HUES64 (cell line): ENCODE results near the gene LSM5.
"Not testable (repeated sequence)": the region's sequence is repeated elsewhere in the genome, so short reads cannot be mapped to it uniquely, and the experiment has no call there.

Experiments used
- H3K27ac ChIP-seq: 2 replicates; pipeline ENCODE4 v1.7.0; 2013; ENCODE audit warnings: low read depth, low read length, inconsistent platforms
- H3K27me3 ChIP-seq: 2 replicates; pipeline ENCODE4 v1.6.1; 2013; ENCODE audit warnings: mild to moderate bottlenecking, low read length; ENCODE audit not compliant: insufficient read depth
- H3K36me3 ChIP-seq: 2 replicates; pipeline ENCODE4 v1.6.1; 2013; ENCODE audit warnings: mild to moderate bottlenecking, low read length; ENCODE audit not compliant: insufficient read depth
- H3K4me1 ChIP-seq: 2 replicates; pipeline ENCODE4 v1.6.1; 2013; ENCODE audit warnings: mild to moderate bottlenecking, low read length, moderate library complexity; ENCODE audit not compliant: insufficient read depth
- H3K4me3 ChIP-seq: 2 replicates; pipeline ENCODE4 v1.5.1; 2013; ENCODE audit warnings: mild to moderate bottlenecking, low read length, moderate library complexity
- H3K9ac ChIP-seq: 2 replicates; pipeline ENCODE4 v1.6.1; 2013; ENCODE audit warnings: mild to moderate bottlenecking, low read depth, low read length
- H3K9me3 ChIP-seq: 2 replicates; pipeline ENCODE4 v1.6.1; 2013; ENCODE audit warnings: low read depth, low read length; ENCODE audit not compliant: insufficient read depth
- WGBS: fragments of 150-250, 120-280 bp; methylation state at CpG from one replicate; pipeline ENCODE4 v1.1.7; 2013; ENCODE audit warnings: missing lambda C conversion rate; 5-methylcytosine and 5-hydroxymethylcytosine counted together

Gene LSM5

GRCh38 chr7:32479574-32480200 lies 10.5 kb downstream of the LSM5 start:
- Histone ChIP-seq H3K9ac (no peak overlapping the region), H3K9me3 (no peaks in the 10 kb centered on the region), H3K27me3 (no peaks in the 10 kb centered on the region), H3K4me1 (no peaks in the 10 kb centered on the region), H3K36me3 (no peaks in the 10 kb centered on the region), H3K4me3 (no peak overlapping the region), H3K27ac (no peak overlapping the region)
- 80% methylated on average over 2 of the region's 2 CpGs for WGBS

- 90% methylated on average over 1 of the region's 1 CpG for WGBS
- H3K27ac ChIP-seq, result no peak overlapping the region
- no peaks in the 10 kb centered on the region for H3K9me3 ChIP-seq
- H3K4me1 ChIP-seq, result no peaks in the 10 kb centered on the region
- no peaks in the 10 kb centered on the region for H3K27me3 ChIP-seq
- no peak overlapping the region for H3K9ac ChIP-seq
- H3K4me3 ChIP-seq, result no peak overlapping the region
- no peaks in the 10 kb centered on the region for H3K36me3 ChIP-seq
Measured at GRCh38 chr7:32477649-32477980, 12.6 kb downstream of the LSM5 start.

GRCh38 chr7:32476816-32477648 lies 13.1 kb downstream of the LSM5 start:
- H3K9ac ChIP-seq, result no peak overlapping the region
- no peaks in the 10 kb centered on the region for H3K36me3 ChIP-seq
- H3K9me3 ChIP-seq, result no peaks in the 10 kb centered on the region
- no peak overlapping the region for H3K4me3 ChIP-seq
- H3K27ac ChIP-seq, result no peak overlapping the region
- no peaks in the 10 kb centered on the region for H3K4me1 ChIP-seq
- H3K27me3 ChIP-seq, result no peaks in the 10 kb centered on the region
- 83% methylated on average over 2 of the region's 3 CpGs for WGBS

- Histone ChIP-seq H3K27ac (no peak overlapping the region), H3K36me3 (no peaks in the 10 kb centered on the region), H3K27me3 (no peaks in the 10 kb centered on the region), H3K9me3 (no peaks in the 10 kb centered on the region), H3K9ac (no peak overlapping the region), H3K4me1 (no peaks in the 10 kb centered on the region), H3K4me3 (no peak overlapping the region)
- WGBS, result 100% methylated on average over 1 of the region's 1 CpG
Measured at GRCh38 chr7:32474008-32474407, 16.2 kb downstream of the LSM5 start.

- Histone ChIP-seq H3K4me1 (no peaks in the 10 kb centered on the region), H3K27me3 (no peaks in the 10 kb centered on the region), H3K9me3 (no peaks in the 10 kb centered on the region), H3K27ac (no peak overlapping the region), H3K36me3 (no peaks in the 10 kb centered on the region), H3K9ac (no peak overlapping the region), H3K4me3 (no peak overlapping the region)
- 92% methylated on average over 9 of the region's 9 CpGs for WGBS
Measured at GRCh38 chr7:32472015-32472414, 18.2 kb downstream of the LSM5 start.

- Histone ChIP-seq H3K27ac (no peak overlapping the region), H3K27me3 (no peaks in the 10 kb centered on the region), H3K9me3 (no peaks in the 10 kb centered on the region), H3K4me1 (no peaks in the 10 kb centered on the region), H3K4me3 (no peak overlapping the region), H3K9ac (no peak overlapping the region), H3K36me3 (no peaks in the 10 kb centered on the region)
- WGBS, result 89% methylated on average over 5 of the region's 5 CpGs
Measured at GRCh38 chr7:32470871-32471270, 19.3 kb downstream of the LSM5 start.

- not testable (repeated sequence) for H3K27me3 ChIP-seq, H3K4me1 ChIP-seq, H3K27ac ChIP-seq, H3K36me3 ChIP-seq, H3K4me3 ChIP-seq, H3K9ac ChIP-seq, H3K9me3 ChIP-seq
- no CpG with 5 or more reads among the region's 2 CpGs for WGBS
Measured at GRCh38 chr7:32470004-32470403, 20.2 kb downstream of the LSM5 start.

- not testable (repeated sequence) for H3K27ac ChIP-seq, H3K27me3 ChIP-seq, H3K4me1 ChIP-seq, H3K36me3 ChIP-seq, H3K9me3 ChIP-seq
- peak overlapping the region; percentile 51 for H3K4me3 ChIP-seq
- H3K9ac ChIP-seq, result peak overlapping the region; percentile 63; the same call in 1 of the 2 replicates
- 19% methylated on average over 14 of the region's 30 CpGs for WGBS
Measured at GRCh38 chr7:32464641-32465416, 25.4 kb downstream of the LSM5 start.

- no peaks in the 10 kb centered on the region for H3K36me3 ChIP-seq
- no peak overlapping the region for H3K27ac ChIP-seq
- no peaks in the 10 kb centered on the region for H3K27me3 ChIP-seq
- H3K9ac ChIP-seq, result no peak overlapping the region
- WGBS, result 86% methylated on average over 1 of the region's 1 CpG
- H3K4me1 ChIP-seq, result 0 out of 2 replicates have a peak, but pooled peaks cover 3% of the 10 kb centered on the region
- H3K4me3 ChIP-seq, result no peak overlapping the region
- no peaks in the 10 kb centered on the region for H3K9me3 ChIP-seq
Measured at GRCh38 chr7:32462977-32463376, 27.2 kb downstream of the LSM5 start.

- H3K4me3 ChIP-seq, result no peak overlapping the region
- H3K4me1 ChIP-seq, result 0 out of 2 replicates have a peak, but pooled peaks cover 3% of the 10 kb centered on the region
- H3K27ac ChIP-seq, result no peak overlapping the region
- no peak overlapping the region for H3K9ac ChIP-seq
- no peaks in the 10 kb centered on the region for H3K36me3 ChIP-seq
- H3K27me3 ChIP-seq, result no peaks in the 10 kb centered on the region
- H3K9me3 ChIP-seq, result no peaks in the 10 kb centered on the region
Measured at GRCh38 chr7:32462451-32462850, 27.7 kb downstream of the LSM5 start.

GRCh38 chr7:32461484-32461883 lies 28.7 kb downstream of the LSM5 start:
- Histone ChIP-seq H3K4me3 (no peak overlapping the region), H3K4me1 (0 out of 2 replicates have a peak, but pooled peaks cover 3% of the 10 kb centered on the region), H3K9me3 (no peaks in the 10 kb centered on the region), H3K27me3 (no peaks in the 10 kb centered on the region), H3K9ac (no peak overlapping the region), H3K36me3 (no peaks in the 10 kb centered on the region), H3K27ac (no peak overlapping the region)
- WGBS, result 95% methylated on average over 2 of the region's 2 CpGs
